GM19193 (cell line): ENCODE data around the gene BORCS6.

Experiments used
- POLR2A ChIP-seq: IDR thresholded peaks from 4 replicates; pipeline ENCODE4 v1.6.1; 2011; ENCODE audit not compliant: insufficient read depth, insufficient read length; ENCODE audit errors: extremely low read depth

The BORCS6 gene

GRCh38 chr17:8189711-8190477, at the start of gene BORCS6:
TSS of gene BORCS6 (minus strand) at chr17:8190180. CDS start at chr17:8190140, 40 bp downstream.
- peak; percentile 87 for TF ChIP-seq POLR2A

- TF ChIP-seq POLR2A = no peak
Observed at GRCh38 chr17:8237886-8238285, 47.9 kb upstream of the BORCS6 start.

- TF ChIP-seq POLR2A = no peak
Observed at GRCh38 chr17:8237175-8237574, 47.2 kb upstream of the BORCS6 start.

GRCh38 chr17:8235676-8236075, 45.7 kb upstream of the BORCS6 start:
- TF ChIP-seq POLR2A = no peak

- no peak for TF ChIP-seq POLR2A
Observed at GRCh38 chr17:8234361-8235270, 44.6 kb upstream of the BORCS6 start.

GRCh38 chr17:8231701-8232100, 41.7 kb upstream of the BORCS6 start:
- no peak for TF ChIP-seq POLR2A

GRCh38 chr17:8227238-8227581, 37.2 kb upstream of the BORCS6 start:
- TF ChIP-seq POLR2A = no peak

GRCh38 chr17:8226536-8227237, 36.7 kb upstream of the BORCS6 start:
- TF ChIP-seq POLR2A = peak; percentile 74

- peak; percentile 1 for TF ChIP-seq POLR2A
Observed at GRCh38 chr17:8225813-8226535, 36.0 kb upstream of the BORCS6 start.

- peak; percentile 44 for TF ChIP-seq POLR2A
Observed at GRCh38 chr17:8224891-8225812, 35.2 kb upstream of the BORCS6 start.

- TF ChIP-seq POLR2A = no peak
Observed at GRCh38 chr17:8223356-8224126, 33.6 kb upstream of the BORCS6 start.

GRCh38 chr17:8222630-8223355, 32.8 kb upstream of the BORCS6 start:
- peak; percentile 68 for TF ChIP-seq POLR2A

GRCh38 chr17:8222380-8222629, 32.3 kb upstream of the BORCS6 start:
- no peak for TF ChIP-seq POLR2A
